ENCODE measurements around the gene RNU5D-1. TPM values are rescaled to one million over a fixed set of nuclear protein-coding genes. Genes with fewer than 3 reads are reported as not detected.
"Not testable (repeated sequence)": the region's sequence is repeated elsewhere in the genome, so short reads cannot be mapped to it uniquely, and the experiment has no call there.

Gene RNU5D-1
- total and polyA plus RNA-seq, 12 donors: not detected

GRCh38 chr1:44705938-44706337 lies 25.0 kb downstream of the RNU5D-1 start:
- Histone ChIP-seq H3K27me3 (peaks cover 0 to 5% (median 0%) of the 10 kb centered on the region in 7 donors), H3K27ac (no peak overlapping the region), H3K4me3 (no peak overlapping the region), H3K9me3 (no peaks in the 10 kb centered on the region), H3K36me3 (no peaks in the 10 kb centered on the region), H3K4me1 (peaks cover 0 to 10% (median 3%) of the 10 kb centered on the region in 9 donors)
- no peak for TF ChIP-seq CTCF (IDR thresholded peaks at IDR 0.05)
- ATAC-seq (no peak), DNase-seq (no peak)
- intact Hi-C loops (cut with DNase I): no loop called here
- WGBS, 2 donors: 88 to 90% methylated on average over 2 of the region's 2 CpGs

- WGBS, 2 donors: 74 to 78% methylated on average over 6 of the region's 6 CpGs
- peaks cover 0 to 5% (median 0%) of the 10 kb centered on the region in 7 donors for H3K27me3 ChIP-seq
- H3K9me3 ChIP-seq: no peaks in the 10 kb centered on the region
- no peak for TF ChIP-seq CTCF (IDR thresholded peaks at IDR 0.05)
- DNase-seq (no peak), ATAC-seq (no peak)
- peaks cover 0 to 10% (median 3%) of the 10 kb centered on the region in 9 donors for H3K4me1 ChIP-seq
- H3K27ac ChIP-seq: no peak overlapping the region
- no peak overlapping the region for H3K4me3 ChIP-seq
- intact Hi-C loops (cut with DNase I): no loop called here
- no peaks in the 10 kb centered on the region for H3K36me3 ChIP-seq
Observed at GRCh38 chr1:44705470-44705869, 25.5 kb downstream of the RNU5D-1 start.

- ATAC-seq: no peak
- no peak overlapping the region for H3K27ac ChIP-seq
- intact Hi-C loops (cut with DNase I): no loop called here
- H3K9me3 ChIP-seq: no peaks in the 10 kb centered on the region
- no peak overlapping the region for H3K4me3 ChIP-seq
- no peaks in the 10 kb centered on the region for H3K36me3 ChIP-seq
- H3K4me1 ChIP-seq: peaks cover 0 to 20% (median 0%) of the 10 kb centered on the region in 9 donors
- no peak for TF ChIP-seq CTCF (IDR thresholded peaks at IDR 0.05)
- 78 to 86% methylated on average over 7 of the region's 7 CpGs for WGBS, 2 donors
- H3K27me3 ChIP-seq: no peaks in the 10 kb centered on the region
- DNase-seq: no peak
Observed at GRCh38 chr1:44701141-44701573, 29.8 kb downstream of the RNU5D-1 start.

GRCh38 chr1:44700573-44700972 lies 30.4 kb downstream of the RNU5D-1 start:
- no peak for ATAC-seq
- TF ChIP-seq CTCF (IDR thresholded peaks at IDR 0.05): no peak
- Histone ChIP-seq H3K4me3 (no peak overlapping the region), H3K4me1 (peaks cover 0 to 20% (median 0%) of the 10 kb centered on the region in 9 donors), H3K27me3 (no peaks in the 10 kb centered on the region), H3K9me3 (no peaks in the 10 kb centered on the region), H3K36me3 (no peaks in the 10 kb centered on the region), H3K27ac (no peak overlapping the region)
- DNase-seq: no peak
- WGBS, 2 donors: 79 to 82% methylated on average over 1 of the region's 1 CpG
- intact Hi-C loops (cut with DNase I): no loop called here

- WGBS, 2 donors: 92 to 93% methylated on average over 9 of the region's 9 CpGs
- H3K9me3 ChIP-seq; H3K27me3 ChIP-seq; H3K27ac ChIP-seq; intact Hi-C loops (cut with DNase I); ATAC-seq; H3K36me3 ChIP-seq; DNase-seq; H3K4me3 ChIP-seq: not testable (repeated sequence)
- peaks cover 0 to 20% (median 0%) of the 10 kb centered on the region in 9 donors for H3K4me1 ChIP-seq
Observed at GRCh38 chr1:44699375-44699774, 31.6 kb downstream of the RNU5D-1 start.
